Heart left ventricle (tissue), 16 donors: Measurements from ENCODE around the gene TCP10L. TPM values are rescaled to one million over a fixed set of nuclear protein-coding genes. Genes with fewer than 3 reads are reported as not detected.

Experiments used
- ATAC-seq, 4 donors: fragments of 200-7000 bp; cut with Tn5 transposase; one replicate each; pipeline ENCODE4 v1.9.1; 2020 to 2022; ENCODE audit warnings: moderate library complexity in 4 of 4, mild to moderate bottlenecking in 3 of 4, moderate number of reproducible peaks in 1 of 4
- DNase-seq, 5 donors: peaks; one replicate each; pipeline ENCODE4 v3.0.0-alpha.2; 2020
- H3K27ac ChIP-seq, 12 donors: fragments of 200-600 bp; sonication (generic) in 4 of 12; one replicate each; pipeline versions ENCODE4 v1.5.0 to v1.8.0; 2016 to 2022; ENCODE audit warnings: mild to moderate bottlenecking in 2 of 12
- H3K27me3 ChIP-seq, 9 donors: fragments of 200-600 bp; sonication (generic) in 2 of 9; one replicate each; pipeline versions ENCODE4 v1.5.1 to v1.8.0; 2016 to 2022; ENCODE audit warnings: mild to moderate bottlenecking in 3 of 9
- H3K36me3 ChIP-seq, 9 donors: fragments of 200-600 bp; sonication (generic) in 2 of 9; one replicate each; pipeline versions ENCODE4 v1.5.0 to v1.8.0; 2018 to 2022; ENCODE audit warnings: mild to moderate bottlenecking in 2 of 9
- H3K4me1 ChIP-seq, 12 donors: fragments of 200-600 bp; sonication (generic) in 4 of 12; one replicate each; pipeline versions ENCODE4 v1.5.0 to v1.8.0; 2016 to 2022; ENCODE audit warnings: mild to moderate bottlenecking in 3 of 12
- H3K4me3 ChIP-seq, 12 donors: fragments of 200-600 bp; sonication (generic) in 4 of 12; one replicate each; pipeline versions ENCODE4 v1.5.0 to v1.8.0; 2017 to 2022; ENCODE audit warnings: mild to moderate bottlenecking in 9 of 12, moderate library complexity in 4 of 12
- H3K9me3 ChIP-seq, 12 donors: fragments of 200-600 bp; sonication (generic) in 4 of 12; one replicate each; pipeline versions ENCODE4 v1.5.0 to v1.8.0; 2016 to 2022; ENCODE audit warnings: mild to moderate bottlenecking in 1 of 12
- CTCF ChIP-seq, 12 donors: fragments of 200-600 bp; sonication (generic) in 4 of 12; IDR thresholded peaks; one replicate each; pipeline versions ENCODE4 v1.5.0 to v1.8.0; 2018 to 2022; ENCODE audit warnings: antibody characterized with exemption in 12 of 12, mild to moderate bottlenecking in 5 of 12
- POLR2A ChIP-seq, 2 donors: fragments of 450-650 bp; IDR thresholded peaks; one replicate each; pipeline ENCODE4 v1.6.1; 2017; ENCODE audit warnings: antibody characterized with exemption in 2 of 2, mild to moderate bottlenecking in 2 of 2, moderate library complexity in 2 of 2
- WGBS, 4 donors: extraction: QIAGEN DNeasy Blood & Tissue Kit in 2 of 4; methylation state at CpG; one replicate each; pipeline versions ENCODE4 v1.1.5 to v1.1.7; 2013 to 2018; 5-methylcytosine and 5-hydroxymethylcytosine counted together
- intact Hi-C, 10 donors: fragments of 100-400 bp; cut with DNase I; formaldehyde crosslinking; loops; one replicate each; pipeline versions ENCODE4 v1.11.1 to v1.14.2; 2022
- polyA plus RNA-seq, 2 donors: library from polyadenylated mRNA; stranded (reverse); fragments of 200-250 nt; gene quantifications; one replicate each; pipeline ENCODE4 v1.2.3, GENCODE V29; 2013
- total RNA-seq, 9 donors: library from RNA; depleted of rRNA in 2 of 9; stranded (reverse); fragments of >200 nt in 2 of 9; fragmentation: NEBNext Ultra II Directional in 3 of 9; extraction: Animal tissue kit (Norgen Biotek cat#: 25700) in 3 of 9; gene quantifications; one replicate each; pipeline versions ENCODE4 v1.1.0 to v1.2.4, GENCODE V29; 2016 to 2023
- donor health status: ischemic (EF 13 %, LVEDD 7.1; RV severe dilation, severe dysfunction).
- donor health status: healthy with polysubstance abuse.
- donor health status: DM: no; HTN: yes; CAD: no.
- donor health status: DM: no; HTN: no; CAD: no.
- donor health status: ischemic (EF 25% LVEDD 6.9; RV normal size, moderate dysfunction).
- donor health status: ischemic (EF 25% LVEDD 5.7; RV mildly dilated, moderate dysfunction).
- donor health status: healthy.
- donor health status: DM: yes; HTN: yes; CAD: no.
- donor health status: ischemic (EF 35%, LVEDD 5.7; RV mildly dilated, moderate dysfunction).
- donor health status: nonischemic (EF 11% LVEDD 7.7; RV severe dilation, severe dysfunction).
- donor health status: DM: yes; HTN: yes; CAD: no.
- donor health status: PGD.
- donor health status: ischemic (EF 29% LVEDD 5.4; RV normal size, mild dysfunction).
- donor health status: nonischemic (EF 23%, LVEDD 6.1; RV moderate dilation, normal function).

Gene TCP10L
- total and polyA plus RNA-seq, 11 donors, result 0.80 to 3.9 (median 2.2) TPM

- Histone ChIP-seq H3K27me3 (no peaks in the 10 kb centered on the region), H3K36me3 (no peaks in the 10 kb centered on the region), H3K4me3 (no peak overlapping the region), H3K4me1 (peaks cover 0 to 19% (median 6%) of the 10 kb centered on the region in 12 donors), H3K27ac (no peak overlapping the region), H3K9me3 (peaks cover 0 to 17% (median 2%) of the 10 kb centered on the region in 12 donors)
- 93 to 97% (median 94%) methylated on average over 6 to 8 of the region's 8 CpGs for WGBS, 4 donors
- intact Hi-C loops, result loop anchor here in 9 of 10 donors (2.0 to 10.0 kb wide), 7 partner anchors 45 to 170 kb away; partner anchors contain the start of gene EVA1C (in 2 of the 9)
- no peak for ATAC-seq
- DNase-seq, result no peak
- TF ChIP-seq CTCF (IDR thresholded peaks at IDR 0.05) (no peak), POLR2A (IDR thresholded peaks at IDR 0.05) (no peak)
Observed at GRCh38 chr21:32567626-32568025, 17.7 kb downstream of the TCP10L start.

GRCh38 chr21:32566741-32567389 is 18.5 kb downstream of the TCP10L start:
- Histone ChIP-seq H3K9me3 (peaks cover 0 to 17% (median 2%) of the 10 kb centered on the region in 12 donors), H3K4me3 (no peak overlapping the region), H3K27me3 (no peaks in the 10 kb centered on the region), H3K4me1 (peaks cover 0 to 19% (median 9%) of the 10 kb centered on the region in 12 donors), H3K27ac (no peak overlapping the region), H3K36me3 (no peaks in the 10 kb centered on the region)
- intact Hi-C loops, result loop anchor here in 5 of 10 donors (5.0 to 10.0 kb wide), 6 partner anchors 45 to 170 kb away; partner anchors contain the start of gene EVA1C (in 2 of the 5)
- no peak for ATAC-seq
- WGBS, 4 donors, result 85 to 88% (median 87%) methylated on average over 5 of the region's 5 CpGs
- no peak for DNase-seq
- TF ChIP-seq CTCF (IDR thresholded peaks at IDR 0.05) (no peak), POLR2A (IDR thresholded peaks at IDR 0.05) (no peak)

GRCh38 chr21:32565856-32566465 is 19.4 kb downstream of the TCP10L start:
- DNase-seq (no peak), ATAC-seq (no peak)
- no peaks in the 10 kb centered on the region for H3K36me3 ChIP-seq
- no peak overlapping the region for H3K27ac ChIP-seq
- 82 to 86% (median 84%) methylated on average over 2 of the region's 2 CpGs for WGBS, 4 donors
- peaks cover 0 to 17% (median 2%) of the 10 kb centered on the region in 12 donors for H3K9me3 ChIP-seq
- no peak for TF ChIP-seq CTCF (IDR thresholded peaks at IDR 0.05)
- H3K27me3 ChIP-seq, result no peaks in the 10 kb centered on the region
- no peak overlapping the region for H3K4me3 ChIP-seq
- intact Hi-C loops, result loop anchor here in 5 of 10 donors (5.0 to 10.0 kb wide), 6 partner anchors 44 to 169 kb away; partner anchors contain the start of gene EVA1C (in 2 of the 5)
- peaks cover 0 to 19% (median 9%) of the 10 kb centered on the region in 12 donors for H3K4me1 ChIP-seq

GRCh38 chr21:32562915-32563314 is 22.4 kb downstream of the TCP10L start:
- Histone ChIP-seq H3K27me3 (no peaks in the 10 kb centered on the region), H3K9me3 (peaks cover 0 to 17% (median 2%) of the 10 kb centered on the region in 12 donors), H3K4me1 (peaks cover 0 to 11% (median 1%) of the 10 kb centered on the region in 12 donors), H3K4me3 (no peak overlapping the region), H3K27ac (peak overlapping the region in 8 of 12 donors; percentile 5 to 70 (median 56)), H3K36me3 (no peaks in the 10 kb centered on the region)
- intact Hi-C loops, result loop anchor here in 6 of 10 donors (1.0 to 10.0 kb wide), 6 partner anchors 36 to 160 kb away; no protein-coding TSS in a partner anchor
- ATAC-seq (no peak), DNase-seq (no peak)
- 78 to 95% (median 89%) methylated on average over 2 of the region's 2 CpGs for WGBS, 4 donors
- TF ChIP-seq CTCF (IDR thresholded peaks at IDR 0.05) (no peak), POLR2A (IDR thresholded peaks at IDR 0.05) (no peak)
